Neuron (in vitro differentiated cells): ENCODE data around the gene PRTN3.
"Not testable (repeated sequence)": the region's sequence is repeated elsewhere in the genome, so short reads cannot be mapped to it uniquely, and the experiment has no call there.

Experiments used
- H2AFZ ChIP-seq: one replicate; pipeline ENCODE4 v1.6.1; 2013; ENCODE audit warnings: low read depth, mild to moderate bottlenecking, inconsistent platforms, low read length, moderate library complexity
- H3K27me3 ChIP-seq: one replicate; pipeline ENCODE4 v1.6.1; 2013; ENCODE audit warnings: low read length; ENCODE audit not compliant: insufficient read depth
- H3K36me3 ChIP-seq: one replicate; pipeline ENCODE4 v1.6.1; 2013; ENCODE audit warnings: low read length; ENCODE audit not compliant: insufficient read depth
- H3K4me1 ChIP-seq: one replicate; pipeline ENCODE4 v1.6.1; 2013; ENCODE audit warnings: low read length; ENCODE audit not compliant: insufficient read depth
- H3K4me3 ChIP-seq: 2 replicates; pipeline ENCODE4 v1.5.1; 2013; ENCODE audit warnings: mild to moderate bottlenecking, low read length, moderate library complexity
- H3K9me3 ChIP-seq: one replicate; pipeline ENCODE4 v1.6.1; 2013; ENCODE audit warnings: low read length

Gene PRTN3

DNA sequence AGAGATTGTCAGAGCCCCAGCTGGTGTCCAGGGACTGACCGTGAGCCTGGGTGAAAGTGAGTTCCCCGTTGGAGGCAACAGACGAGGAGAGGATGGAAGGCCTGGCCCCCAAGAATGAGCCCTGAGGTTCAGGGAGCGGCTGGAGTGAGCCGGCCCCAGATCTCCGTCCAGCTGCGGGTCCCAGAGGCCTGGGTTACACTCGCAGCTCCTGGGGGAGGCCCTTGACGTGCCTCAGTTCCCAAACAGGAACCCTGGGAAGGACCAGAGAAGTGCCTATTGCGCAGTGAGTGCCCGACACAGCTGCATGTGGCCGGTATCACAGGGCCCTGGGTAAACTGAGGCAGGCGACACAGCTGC, 10.2 kb downstream of the PRTN3 start:
- no peak overlapping the region for H3K4me3 ChIP-seq
- no peaks in the 10 kb centered on the region for H3K9me3 ChIP-seq
- H3K27me3 ChIP-seq, result peaks cover 7% of the 10 kb centered on the region
- peaks cover 3% of the 10 kb centered on the region for H3K4me1 ChIP-seq
- no peak overlapping the region for H2AFZ ChIP-seq
- H3K36me3 ChIP-seq, result no peaks in the 10 kb centered on the region

DNA sequence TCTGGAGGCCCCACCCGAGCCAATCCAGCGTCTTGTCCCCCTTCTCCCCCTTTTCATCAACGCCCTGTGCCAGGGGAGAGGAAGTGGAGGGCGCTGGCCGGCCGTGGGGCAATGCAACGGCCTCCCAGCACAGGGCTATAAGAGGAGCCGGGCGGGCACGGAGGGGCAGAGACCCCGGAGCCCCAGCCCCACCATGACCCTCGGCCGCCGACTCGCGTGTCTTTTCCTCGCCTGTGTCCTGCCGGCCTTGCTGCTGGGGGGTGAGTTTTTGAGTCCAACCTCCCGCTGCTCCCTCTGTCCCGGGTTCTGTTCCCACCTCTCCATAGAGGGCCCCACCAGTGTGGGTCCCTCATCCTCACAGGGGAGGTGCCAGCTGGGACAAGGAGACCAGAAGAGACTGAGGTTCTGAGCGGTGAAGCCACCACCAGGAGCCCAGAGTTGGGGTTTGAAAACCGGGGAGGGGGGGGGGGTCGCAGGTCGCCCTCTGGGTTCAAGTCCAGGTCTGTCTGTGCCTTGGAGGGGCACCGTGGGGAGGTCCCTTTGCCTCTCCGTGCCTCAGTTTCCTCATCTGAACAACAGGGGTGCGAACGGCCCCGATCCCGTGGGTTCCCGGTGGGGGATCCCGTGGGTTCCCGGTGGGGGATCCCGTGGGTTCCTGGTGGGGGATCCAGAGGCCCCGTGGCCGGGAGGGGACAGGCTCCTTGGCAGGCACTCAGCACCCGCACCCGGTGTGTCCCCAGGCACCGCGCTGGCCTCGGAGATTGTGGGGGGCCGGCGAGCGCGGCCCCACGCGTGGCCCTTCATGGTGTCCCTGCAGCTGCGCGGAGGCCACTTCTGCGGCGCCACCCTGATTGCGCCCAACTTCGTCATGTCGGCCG, 11.6 kb downstream of the PRTN3 start, which contains the start of gene ELANE:
Gene ELANE (plus strand): TSS at position 168 of the 878 bp plus-strand sequence. CDS start 26 bp downstream, at position 194.
- Histone ChIP-seq H2AFZ (no peak within 1 kb of the TSS), H3K4me3 (no peak within 1 kb of the TSS), H3K27me3 (no peaks in the 10 kb centered on the region), H3K36me3 (no peaks in the 10 kb centered on the region), H3K4me1 (no peaks in the 10 kb centered on the region), H3K9me3 (no peaks in the 10 kb centered on the region)

GRCh38 chr19:853014-853585, 12.3 kb downstream of the PRTN3 start:
- Histone ChIP-seq H2AFZ (no peak overlapping the region), H3K4me3 (no peak overlapping the region), H3K4me1 (no peaks in the 10 kb centered on the region), H3K9me3 (no peaks in the 10 kb centered on the region), H3K36me3 (no peaks in the 10 kb centered on the region), H3K27me3 (no peaks in the 10 kb centered on the region)

- H3K9me3 ChIP-seq, H3K4me1 ChIP-seq, H2AFZ ChIP-seq, H3K36me3 ChIP-seq, H3K27me3 ChIP-seq, H3K4me3 ChIP-seq: not testable (repeated sequence)
These were observed 12.9 kb downstream of the PRTN3 start for GRCh38 chr19:853614-854220.

GRCh38 chr19:854549-854948, 13.8 kb downstream of the PRTN3 start:
- Histone ChIP-seq H3K4me1 (no peaks in the 10 kb centered on the region), H3K4me3 (no peak overlapping the region), H2AFZ (no peak overlapping the region), H3K9me3 (no peaks in the 10 kb centered on the region), H3K27me3 (no peaks in the 10 kb centered on the region), H3K36me3 (no peaks in the 10 kb centered on the region)

DNA sequence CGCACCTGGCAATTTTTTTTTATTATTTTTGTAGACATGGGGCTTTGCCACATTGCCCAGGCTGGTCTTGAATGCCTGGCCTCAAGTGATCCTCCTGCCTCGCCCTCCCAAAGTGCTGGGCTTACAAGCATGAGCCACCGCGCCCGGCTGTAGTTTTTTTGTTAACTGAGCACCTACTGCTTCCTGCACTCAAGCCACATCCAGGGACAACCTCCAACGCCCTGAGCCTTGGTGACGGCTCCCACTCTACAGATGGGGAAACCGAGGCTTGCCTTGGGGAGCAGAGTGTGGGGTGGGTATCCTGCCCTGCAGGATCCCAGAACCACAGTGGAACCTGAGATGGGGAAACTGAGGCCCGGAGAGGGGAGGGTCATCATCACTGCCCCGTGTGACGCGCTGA, 14.3 kb downstream of the PRTN3 start:
- Histone ChIP-seq H3K4me3 (no peak overlapping the region), H3K4me1 (peaks cover 2% of the 10 kb centered on the region), H3K27me3 (peaks cover 2% of the 10 kb centered on the region), H2AFZ (no peak overlapping the region), H3K36me3 (no peaks in the 10 kb centered on the region), H3K9me3 (no peaks in the 10 kb centered on the region)

DNA sequence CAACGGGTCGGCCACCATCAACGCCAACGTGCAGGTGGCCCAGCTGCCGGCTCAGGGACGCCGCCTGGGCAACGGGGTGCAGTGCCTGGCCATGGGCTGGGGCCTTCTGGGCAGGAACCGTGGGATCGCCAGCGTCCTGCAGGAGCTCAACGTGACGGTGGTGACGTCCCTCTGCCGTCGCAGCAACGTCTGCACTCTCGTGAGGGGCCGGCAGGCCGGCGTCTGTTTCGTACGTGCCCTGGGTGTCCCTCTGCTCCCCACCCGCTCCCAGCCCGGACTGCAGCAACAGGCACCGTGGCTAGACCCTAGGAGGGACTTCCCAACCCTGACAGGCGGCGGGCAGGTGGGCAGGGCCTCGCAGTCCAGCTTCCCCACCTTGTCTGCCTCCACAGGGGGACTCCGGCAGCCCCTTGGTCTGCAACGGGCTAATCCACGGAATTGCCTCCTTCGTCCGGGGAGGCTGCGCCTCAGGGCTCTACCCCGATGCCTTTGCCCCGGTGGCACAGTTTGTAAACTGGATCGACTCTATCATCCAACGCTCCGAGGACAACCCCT, 14.8 kb downstream of the PRTN3 start:
- peaks cover 2% of the 10 kb centered on the region for H3K4me1 ChIP-seq
- no peak overlapping the region for H3K4me3 ChIP-seq
- H3K36me3 ChIP-seq, result no peaks in the 10 kb centered on the region
- no peak overlapping the region for H2AFZ ChIP-seq
- peaks cover 2% of the 10 kb centered on the region for H3K27me3 ChIP-seq
- no peaks in the 10 kb centered on the region for H3K9me3 ChIP-seq

GRCh38 chr19:858284-858683, 17.5 kb downstream of the PRTN3 start:
- Histone ChIP-seq H2AFZ (no peak overlapping the region), H3K9me3 (no peaks in the 10 kb centered on the region), H3K27me3 (peaks cover 2% of the 10 kb centered on the region), H3K4me3 (no peak overlapping the region), H3K4me1 (peaks cover 2% of the 10 kb centered on the region), H3K36me3 (no peaks in the 10 kb centered on the region)

DNA sequence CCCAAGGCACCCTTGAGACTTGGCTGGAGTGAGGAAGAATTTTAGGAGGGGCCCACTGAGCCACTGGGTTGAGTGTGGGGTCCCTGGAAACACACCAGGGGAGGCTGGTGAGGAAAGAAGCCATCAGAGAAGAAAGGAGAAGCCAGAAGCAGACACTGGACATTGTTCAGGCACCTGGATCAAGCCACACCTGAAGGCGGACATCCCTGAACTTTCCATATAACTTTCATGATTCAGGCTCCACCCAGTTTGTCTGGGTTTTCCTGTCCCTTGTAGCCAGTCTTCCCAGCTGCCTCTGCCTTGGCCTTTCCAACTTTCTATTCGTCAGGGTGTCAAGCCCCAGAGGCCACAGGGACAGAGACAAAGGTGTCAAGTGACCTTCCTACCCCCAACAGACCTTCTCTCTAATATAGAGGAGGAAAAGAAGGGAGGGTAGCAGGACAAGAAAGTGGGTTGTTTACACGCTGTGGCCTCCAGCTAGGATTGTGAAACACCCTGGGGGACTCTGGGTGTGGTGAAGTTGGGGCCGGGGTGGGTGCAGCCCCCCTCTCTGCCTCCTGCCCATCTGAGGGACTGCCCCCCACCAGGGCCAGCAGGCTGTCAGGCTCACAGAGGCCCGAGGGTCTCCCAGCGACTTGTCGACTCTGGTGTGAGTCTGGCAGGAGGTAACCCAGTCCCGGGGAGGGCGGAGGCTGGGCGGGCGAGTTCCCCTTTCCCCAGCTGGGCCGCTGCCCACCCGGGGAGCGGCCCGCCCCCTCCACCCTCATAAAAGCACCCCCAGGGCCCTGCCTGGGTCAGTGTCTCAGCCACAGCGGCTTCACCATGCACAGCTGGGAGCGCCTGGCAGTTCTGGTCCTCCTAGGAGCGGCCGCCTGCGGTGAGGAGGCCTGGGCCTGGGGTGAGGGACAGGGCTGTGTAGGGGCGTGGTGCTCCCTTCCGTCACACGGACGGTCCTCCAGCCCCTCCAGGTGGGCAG, 18.4 kb downstream of the PRTN3 start, which contains the start of gene CFD:
Gene CFD (plus strand): TSS at position 797 of the 976 bp plus-strand sequence. CDS start 26 bp downstream, at position 823.
- Histone ChIP-seq H3K4me3 (peak within 1 kb of the TSS; percentile 26), H2AFZ (no peak within 1 kb of the TSS), H3K27me3 (peaks cover 2% of the 10 kb centered on the region), H3K4me1 (peaks cover 2% of the 10 kb centered on the region), H3K9me3 (no peaks in the 10 kb centered on the region), H3K36me3 (no peaks in the 10 kb centered on the region)

DNA sequence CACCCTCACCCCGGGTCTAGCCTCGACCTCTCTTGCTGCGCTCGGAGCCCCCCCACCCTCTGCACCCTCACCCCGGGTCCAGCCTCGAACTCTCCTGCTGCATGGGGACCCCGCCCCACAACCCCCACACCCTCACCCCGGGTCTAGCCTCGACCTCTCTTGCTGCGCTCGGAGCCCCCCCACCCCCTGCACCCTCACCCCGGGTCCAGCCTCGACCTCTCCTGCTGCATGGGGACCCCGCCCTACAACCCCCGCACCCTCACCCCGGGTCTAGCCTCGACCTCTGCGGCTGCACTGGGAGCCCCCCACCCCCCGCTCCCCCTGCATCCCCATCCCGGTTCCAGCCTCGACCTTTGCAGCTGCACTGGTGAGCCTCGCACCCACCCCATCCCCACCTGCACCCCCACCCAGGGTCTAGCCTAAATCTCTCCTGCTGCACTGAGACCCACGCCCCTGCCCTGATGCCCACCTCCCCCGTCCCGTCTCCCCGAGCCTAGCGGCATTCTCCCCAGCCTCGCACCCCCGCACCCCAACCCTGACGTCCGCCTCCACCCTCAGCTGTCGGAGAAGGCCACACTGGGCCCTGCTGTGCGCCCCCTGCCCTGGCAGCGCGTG, 20.4 kb downstream of the PRTN3 start:
- Histone ChIP-seq H3K36me3 (no peaks in the 10 kb centered on the region), H3K4me3 (no peak overlapping the region), H2AFZ (no peak overlapping the region), H3K4me1 (peaks cover 2% of the 10 kb centered on the region), H3K27me3 (peaks cover 2% of the 10 kb centered on the region), H3K9me3 (no peaks in the 10 kb centered on the region)

DNA sequence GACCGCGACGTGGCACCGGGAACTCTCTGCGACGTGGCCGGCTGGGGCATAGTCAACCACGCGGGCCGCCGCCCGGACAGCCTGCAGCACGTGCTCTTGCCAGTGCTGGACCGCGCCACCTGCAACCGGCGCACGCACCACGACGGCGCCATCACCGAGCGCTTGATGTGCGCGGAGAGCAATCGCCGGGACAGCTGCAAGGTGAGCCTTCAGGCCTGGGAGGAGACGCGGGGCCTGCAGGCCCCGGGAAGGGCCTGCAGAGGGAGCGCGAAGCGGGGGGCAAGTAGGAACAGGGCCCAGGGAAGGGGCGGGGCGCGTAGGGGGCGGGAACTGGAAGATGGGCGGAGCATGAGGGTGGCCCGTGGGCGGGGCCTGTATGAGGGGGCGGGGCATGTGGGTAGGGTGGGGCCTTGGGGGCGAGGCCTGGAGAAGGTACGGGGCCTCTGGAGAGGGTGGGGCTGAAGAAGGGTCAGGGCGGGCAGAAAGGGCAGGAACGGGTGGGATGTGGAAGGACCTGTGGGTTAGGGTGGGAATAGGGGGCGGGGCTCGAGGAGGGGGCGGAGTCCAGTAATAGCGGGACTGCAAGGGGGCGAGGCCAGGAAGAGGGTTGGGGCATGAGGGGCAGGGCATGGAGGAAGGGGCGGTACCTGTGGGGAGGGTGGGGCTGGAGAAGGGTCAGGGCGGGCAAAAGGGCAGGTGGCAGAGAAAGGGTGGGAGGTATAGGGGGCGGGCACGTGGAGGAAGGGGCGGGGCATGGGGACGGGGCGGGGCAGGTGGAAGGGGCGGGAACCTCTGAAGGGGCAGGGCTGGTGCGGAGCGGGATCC, 21.2 kb downstream of the PRTN3 start:
- Histone ChIP-seq H3K4me1 (peaks cover 2% of the 10 kb centered on the region), H2AFZ (no peak overlapping the region), H3K4me3 (no peak overlapping the region), H3K27me3 (peaks cover 2% of the 10 kb centered on the region), H3K9me3 (no peaks in the 10 kb centered on the region), H3K36me3 (no peaks in the 10 kb centered on the region)
